GM23338 (cell line): ENCODE data around the gene MRC2. TPM values are rescaled to one million over a fixed set of nuclear protein-coding genes. Genes with fewer than 3 reads are reported as not detected.
A peak's percentile ranks its signal among the peaks of the same experiment; 100 is the strongest.

Experiments
- ATAC-seq: fragments of 200-7000 bp; cut with Tn5 transposase; 3 replicates; pipeline ENCODE4 v1.9.1; 2020
- DNase-seq: peaks from one replicate; pipeline ENCODE4 v3.0.0-alpha.2; 2015; ENCODE audit warnings: low spot score
- H2AFZ ChIP-seq: fragments of 200-600 bp; sonication (generic); 2 replicates; pipeline ENCODE4 v1.8.0; 2016; ENCODE audit warnings: antibody characterized with exemption, mild to moderate bottlenecking, moderate library complexity
- H3F3A ChIP-seq: fragments of 200-600 bp; sonication (generic); replicated peaks from 2 replicates; pipeline ENCODE4 v1.8.0; 2017; ENCODE audit warnings: antibody characterized with exemption, mixed run types, low read depth
- H3K27ac ChIP-seq: fragments of 200-600 bp; sonication (generic); 2 replicates; pipeline ENCODE4 v1.6.1; 2016; ENCODE audit warnings: low read depth
- H3K27me3 ChIP-seq: fragments of 200-600 bp; sonication (generic); 2 replicates; pipeline ENCODE4 v1.8.0; 2016; ENCODE audit warnings: mild to moderate bottlenecking, mixed run types, moderate library complexity; ENCODE audit not compliant: insufficient read depth
- H3K36me3 ChIP-seq: fragments of 200-600 bp; sonication (generic); 2 replicates; pipeline ENCODE4 v1.8.0; 2016; ENCODE audit warnings: mild to moderate bottlenecking; ENCODE audit not compliant: insufficient read depth
- H3K4me1 ChIP-seq: fragments of 200-600 bp; sonication (generic); 2 replicates; pipeline ENCODE4 v1.8.0; 2016; ENCODE audit warnings: mild to moderate bottlenecking, moderate library complexity; ENCODE audit not compliant: insufficient read depth
- H3K4me2 ChIP-seq: fragments of 200-600 bp; sonication (generic); 2 replicates; pipeline ENCODE4 v1.7.1; 2017; ENCODE audit warnings: mixed run types
- H3K4me3 ChIP-seq: fragments of 200-600 bp; sonication (generic); 2 replicates; pipeline ENCODE4 v1.6.1; 2016; ENCODE audit warnings: mixed run types
- H3K79me2 ChIP-seq: fragments of 200-600 bp; sonication (generic); replicated peaks from 2 replicates; pipeline ENCODE4 v1.8.0; 2017; ENCODE audit warnings: mild to moderate bottlenecking; ENCODE audit not compliant: insufficient read depth
- H3K9me2 ChIP-seq: fragments of 200-600 bp; sonication (generic); 2 replicates; pipeline ENCODE4 v1.8.0; 2017; ENCODE audit not compliant: insufficient read depth
- H4K20me1 ChIP-seq: fragments of 200-600 bp; sonication (generic); replicated peaks from 2 replicates; pipeline ENCODE4 v1.8.0; 2017; ENCODE audit warnings: mild to moderate bottlenecking; ENCODE audit not compliant: insufficient read depth
- H3K27ac Mint-ChIP-seq: 2 replicates; pipeline ENCODE4 v1.8.0; 2020; ENCODE audit warnings: inconsistent platforms, mild to moderate bottlenecking, moderate library complexity, mixed read lengths
- H3K27me3 Mint-ChIP-seq: 3 replicates; pipeline ENCODE4 v1.8.0; 2022; ENCODE audit warnings: low read depth, mild to moderate bottlenecking, moderate library complexity, mixed read lengths, inconsistent platforms; ENCODE audit not compliant: insufficient read depth, poor library complexity
- H3K36me3 Mint-ChIP-seq: 3 replicates; pipeline ENCODE4 v1.8.0; 2021; ENCODE audit warnings: low read depth, mild to moderate bottlenecking, inconsistent platforms, moderate library complexity, mixed read lengths
- H3K4me1 Mint-ChIP-seq: 3 replicates; pipeline ENCODE4 v1.8.0; 2020; ENCODE audit warnings: mild to moderate bottlenecking, inconsistent platforms, mixed read lengths
- H3K4me3 Mint-ChIP-seq: 3 replicates; pipeline ENCODE4 v1.8.0; 2021; ENCODE audit warnings: moderate library complexity, mild to moderate bottlenecking, inconsistent platforms, mixed read lengths
- H3K9me3 Mint-ChIP-seq: 3 replicates; pipeline ENCODE4 v1.8.0; 2020; ENCODE audit warnings: moderate library complexity, mild to moderate bottlenecking, inconsistent platforms, mixed read lengths
- CTCF ChIP-seq, 2 experiments: fragments of 200-600 bp in 1 of 2; sonication (generic) in 1 of 2; conservative IDR thresholded peaks; 2 replicates each; pipeline versions ENCODE4 v1.5.1 to v1.6.1; 2016 to 2017; ENCODE audit warnings: antibody characterized with exemption in 2 of 2, low read depth in 2 of 2, mild to moderate bottlenecking in 2 of 2, moderate library complexity in 1 of 2
- EZH2phosphoT487 ChIP-seq: fragments of 200-600 bp; sonication (generic); IDR thresholded peaks from one replicate; pipeline ENCODE4 v1.8.1; 2018; ENCODE audit warnings: antibody characterized with exemption; ENCODE audit not compliant: unreplicated experiment
- JUNB ChIP-seq: IDR thresholded peaks from one replicate; pipeline ENCODE4 v1.6.1; 2016; ENCODE audit warnings: antibody characterized with exemption; ENCODE audit not compliant: unreplicated experiment
- NANOG ChIP-seq: IDR thresholded peaks from 2 replicates; pipeline ENCODE4 v1.6.1; 2016; ENCODE audit warnings: antibody characterized with exemption, borderline replicate concordance
- POLR2AphosphoS5 ChIP-seq: IDR thresholded peaks from 2 replicates; pipeline ENCODE4 v1.6.1; 2016; ENCODE audit warnings: antibody characterized with exemption, low read depth
- REST ChIP-seq: IDR thresholded peaks from one replicate; pipeline ENCODE4 v1.6.1; 2018; ENCODE audit warnings: antibody characterized with exemption; ENCODE audit not compliant: unreplicated experiment
- STAT1 ChIP-seq: IDR thresholded peaks from one replicate; pipeline ENCODE4 v1.6.1; 2016; ENCODE audit warnings: antibody characterized with exemption; ENCODE audit not compliant: unreplicated experiment
- ZNF331 ChIP-seq: fragments of 250-450 bp; sonication (Bioruptor Pico); IDR thresholded peaks from 2 replicates; pipeline ENCODE4 v1.5.0; 2020; ENCODE audit warnings: low read depth, mild to moderate bottlenecking, moderate library complexity
- polyA plus RNA-seq: library from polyadenylated mRNA; unstranded; fragments of >200 nt; fragmentation: Nextera tagmentation; extraction: Ambion mirVana; gene quantifications from 2 replicates; pipeline ENCODE4 v1.2.1, GENCODE V29; 2016
- total RNA-seq: library from RNA; depleted of rRNA; stranded (reverse); fragments of >200 nt; shearing (Covaris generic); gene quantifications from 2 replicates; pipeline ENCODE4 v1.2.3, GENCODE V29; 2014

Gene MRC2
- total and polyA plus RNA-seq, 2 experiments from 2014 or later, result 8.0 to 38.6 TPM

GRCh38 chr17:62680541-62681052, 53.1 kb downstream of the MRC2 start:
- H3K36me3 ChIP-seq, result peaks cover 4% of the 10 kb centered on the region
- H2AFZ ChIP-seq, result no peak overlapping the region
- no peaks in the 10 kb centered on the region for H3K27me3 Mint-ChIP-seq
- H3K27me3 ChIP-seq, result no peaks in the 10 kb centered on the region
- no peaks in the 10 kb centered on the region for H3K4me1 ChIP-seq
- H3K4me3 Mint-ChIP-seq, result no peak overlapping the region
- no peaks in the 10 kb centered on the region for H3K79me2 ChIP-seq
- H3F3A ChIP-seq, result no peaks in the 10 kb centered on the region
- no peak overlapping the region for H3K27ac Mint-ChIP-seq
- H3K27ac ChIP-seq, result no peak overlapping the region
- no peak overlapping the region for H3K4me3 ChIP-seq
- no peak for TF ChIP-seq EZH2phosphoT487
- no peak for TF ChIP-seq CTCF (conservative IDR thresholded peaks at IDR 0.05; ENCODE audit: low read depth in 2 of 2)
- DNase-seq, result no peak
- H3K4me2 ChIP-seq, result no peak overlapping the region
- peak; percentile 46 for ATAC-seq
- H3K9me2 ChIP-seq, result no peaks in the 10 kb centered on the region
- H3K4me1 Mint-ChIP-seq, result 0 out of 3 replicates have a peak, but pooled peaks cover 3% of the 10 kb centered on the region
- no peaks in the 10 kb centered on the region for H4K20me1 ChIP-seq
- 0 out of 3 replicates have a peak, but pooled peaks cover 2% of the 10 kb centered on the region for H3K9me3 Mint-ChIP-seq
- H3K36me3 Mint-ChIP-seq, result peaks cover 17% of the 10 kb centered on the region

GRCh38 chr17:62681061-62681938, 53.8 kb downstream of the MRC2 start:
- peaks cover 21% of the 10 kb centered on the region for H3K36me3 Mint-ChIP-seq
- H3K27ac ChIP-seq, result no peak overlapping the region
- no peaks in the 10 kb centered on the region for H3K9me2 ChIP-seq
- H3K36me3 ChIP-seq, result peaks cover 4% of the 10 kb centered on the region
- H4K20me1 ChIP-seq, result no peaks in the 10 kb centered on the region
- H3K4me2 ChIP-seq, result no peak overlapping the region
- H3F3A ChIP-seq, result no peaks in the 10 kb centered on the region
- no peak overlapping the region for H3K4me3 ChIP-seq
- peaks cover 5% of the 10 kb centered on the region; the same call in 1 of the 3 replicates for H3K9me3 Mint-ChIP-seq
- peaks cover under 1% of the 10 kb centered on the region for H3K27me3 Mint-ChIP-seq
- no peak for DNase-seq
- H3K4me1 ChIP-seq, result no peaks in the 10 kb centered on the region
- H3K79me2 ChIP-seq, result no peaks in the 10 kb centered on the region
- TF ChIP-seq STAT1 (no peak), CTCF (conservative IDR thresholded peaks at IDR 0.05; ENCODE audit: low read depth in 2 of 2) (no peak), JUNB (no peak), NANOG (no peak), ZNF331 (CRISPR knock-in tag) (no peak), REST (no peak), POLR2AphosphoS5 (no peak)
- H2AFZ ChIP-seq, result no peak overlapping the region
- no peak for ATAC-seq
- H3K27me3 ChIP-seq, result no peaks in the 10 kb centered on the region
- no peak overlapping the region for H3K4me3 Mint-ChIP-seq
- H3K4me1 Mint-ChIP-seq, result 0 out of 3 replicates have a peak, but pooled peaks cover 3% of the 10 kb centered on the region
- peak overlapping the region; percentile 18; the same call in 1 of the 2 replicates for H3K27ac Mint-ChIP-seq
